Neuronal stem cell (in vitro differentiated cells): ENCODE results near the gene C3orf18. TPM values are rescaled to one million over a fixed set of nuclear protein-coding genes. Genes with fewer than 3 reads are reported as not detected.

ENCODE experiments used
- DNase-seq: peaks from one replicate; pipeline ENCODE4 v3.0.0-alpha.2; 2013; ENCODE audit warnings: low spot score
- H2AFZ ChIP-seq: one replicate; pipeline ENCODE4 v1.6.1; 2013; ENCODE audit warnings: mild to moderate bottlenecking, low read length, inconsistent platforms
- H2AK5ac ChIP-seq: 2 replicates; pipeline ENCODE4 v1.6.1; 2013; ENCODE audit warnings: low read depth, mild to moderate bottlenecking, inconsistent platforms, low read length, moderate library complexity, mixed read lengths
- H2BK120ac ChIP-seq: 2 replicates; pipeline ENCODE4 v1.6.1; 2013; ENCODE audit warnings: low read depth, mild to moderate bottlenecking, inconsistent platforms, low read length, moderate library complexity, mixed read lengths
- H2BK12ac ChIP-seq: one replicate; pipeline ENCODE4 v1.6.1; 2013; ENCODE audit warnings: low read length, inconsistent platforms
- H2BK15ac ChIP-seq: 2 replicates; pipeline ENCODE4 v1.6.1; 2013; ENCODE audit warnings: mild to moderate bottlenecking, low read length, inconsistent platforms, mixed read lengths
- H2BK5ac ChIP-seq: one replicate; pipeline ENCODE4 v1.6.1; 2013; ENCODE audit warnings: inconsistent platforms, mild to moderate bottlenecking, low read length, moderate library complexity
- H3K14ac ChIP-seq: one replicate; pipeline ENCODE4 v1.6.1; 2013; ENCODE audit warnings: low read length, inconsistent platforms
- H3K18ac ChIP-seq: 2 replicates; pipeline ENCODE4 v1.6.1; 2013; ENCODE audit warnings: low read length, inconsistent platforms
- H3K23ac ChIP-seq: 2 replicates; pipeline ENCODE4 v1.6.1; 2013; ENCODE audit warnings: low read depth, mild to moderate bottlenecking, mixed read lengths, low read length, inconsistent platforms; ENCODE audit not compliant: poor library complexity
- H3K27ac ChIP-seq: replicated peaks from 3 replicates; pipeline ENCODE4 v1.5.1; 2013; ENCODE audit warnings: low read length, inconsistent platforms
- H3K27me3 ChIP-seq, 3 experiments: 2 replicates each; pipeline ENCODE4 v1.6.1; 2013; ENCODE audit warnings: low read length in 3 of 3, mild to moderate bottlenecking in 2 of 3, inconsistent platforms in 1 of 3, low read depth in 1 of 3, mixed read lengths in 1 of 3, moderate library complexity in 1 of 3; ENCODE audit not compliant: control insufficient read depth in 3 of 3, insufficient read depth in 3 of 3
- H3K36me3 ChIP-seq, 2 donors: replicated peaks in 1 of 2; 2 replicates each; pipeline ENCODE4 v1.6.1; 2013; ENCODE audit warnings: low read length in 2 of 2; ENCODE audit not compliant: control insufficient read depth in 2 of 2, insufficient read depth in 2 of 2
- H3K4ac ChIP-seq: 2 replicates; pipeline ENCODE4 v1.6.1; 2013; ENCODE audit warnings: inconsistent platforms, mild to moderate bottlenecking, low read length, moderate library complexity
- H3K4me1 ChIP-seq, 2 donors: 1 replicate in 1 of 2; 2 replicates in 1 of 2; pipeline ENCODE4 v1.6.1; 2013; ENCODE audit warnings: low read length in 2 of 2, low read depth in 1 of 2; ENCODE audit not compliant: control insufficient read depth in 2 of 2, insufficient read depth in 1 of 2
- H3K4me2 ChIP-seq: one replicate; pipeline ENCODE4 v1.6.1; 2013; ENCODE audit warnings: mild to moderate bottlenecking, low read length, inconsistent platforms; ENCODE audit not compliant: insufficient read depth, poor library complexity, severe bottlenecking
- H3K4me3 ChIP-seq, 2 donors: 2 replicates each; pipeline ENCODE4 v1.5.1; 2013; ENCODE audit warnings: low read length in 2 of 2, mild to moderate bottlenecking in 2 of 2, inconsistent platforms in 1 of 2, moderate library complexity in 1 of 2
- H3K79me1 ChIP-seq: one replicate; pipeline ENCODE4 v1.6.1; 2013; ENCODE audit warnings: low read depth, mild to moderate bottlenecking, inconsistent platforms, low read length, moderate library complexity
- H3K9ac ChIP-seq: one replicate; pipeline ENCODE4 v1.6.1; 2013; ENCODE audit warnings: mild to moderate bottlenecking, low read depth, low read length, inconsistent platforms; ENCODE audit not compliant: poor library complexity
- H3K9me3 ChIP-seq, 2 donors: replicated peaks in 1 of 2; 2 replicates each; pipeline versions ENCODE3 to v1.6.1; 2013; ENCODE audit warnings: low read length in 2 of 2, mild to moderate bottlenecking in 2 of 2, inconsistent platforms in 1 of 2, low read depth in 1 of 2, mixed read lengths in 1 of 2, moderate library complexity in 1 of 2; ENCODE audit not compliant: control insufficient read depth in 2 of 2, insufficient read depth in 1 of 2
- H4K8ac ChIP-seq: one replicate; pipeline ENCODE4 v1.6.1; 2013; ENCODE audit warnings: low read depth, mild to moderate bottlenecking, inconsistent platforms, low read length, moderate library complexity
- H4K91ac ChIP-seq: one replicate; pipeline ENCODE4 v1.6.1; 2013; ENCODE audit warnings: low read length, low read depth, mild to moderate bottlenecking, inconsistent platforms; ENCODE audit not compliant: poor library complexity
- WGBS, 2 donors: extraction: QIAGEN DNeasy Blood & Tissue Kit; methylation state at CpG; one replicate each; pipeline ENCODE4 v1.1.7; 2013; ENCODE audit warnings: missing lambda C conversion rate in 2 of 2, mixed read lengths in 1 of 2; ENCODE audit not compliant: insufficient read length in 2 of 2, insufficient replicate concordance in 1 of 2; ENCODE audit errors: extremely low coverage in 2 of 2; 5-methylcytosine and 5-hydroxymethylcytosine counted together
- polyA plus RNA-seq, 2 experiments: library from polyadenylated mRNA; stranded (reverse); fragments of 200-250 nt; gene quantifications; one replicate each; pipeline ENCODE4 v1.2.3, GENCODE V29; 2013

C3orf18 gene
- polyA plus RNA-seq (2013, experiment 1 of 2), result 9.9 TPM
- polyA plus RNA-seq (2013, experiment 2 of 2), result 9.3 TPM

GRCh38 chr3:50567386-50568167 lies at the start of gene C3orf18:
Gene C3orf18 (minus strand): TSS chr3:50567747. CDS start chr3:50565699, 2,048 bp downstream.
- peak; percentile 87 for DNase-seq
- peak within 1 kb of the TSS; percentile 62 for H2BK15ac ChIP-seq
- peaks cover 0 to 55% (median 4%) of the 10 kb centered on the region in 3 experiments for H3K27me3 ChIP-seq
- peak within 1 kb of the TSS; percentile 79 to 96 for H3K4me3 ChIP-seq
- H3K36me3 ChIP-seq, result peaks cover 1 to 3% of the 10 kb centered on the region in 2 donors
- H2BK12ac ChIP-seq, result no peak within 1 kb of the TSS
- no peak within 1 kb of the TSS for H3K4ac ChIP-seq
- no peak within 1 kb of the TSS for H2BK120ac ChIP-seq
- peak within 1 kb of the TSS; percentile 67 for H2BK5ac ChIP-seq
- peak within 1 kb of the TSS; percentile 30 for H2AK5ac ChIP-seq
- H3K9ac ChIP-seq, result peak within 1 kb of the TSS; percentile 76
- WGBS, 2 donors, result no CpG with 5 or more reads among the region's 53 CpGs
- H2AFZ ChIP-seq, result peak within 1 kb of the TSS; percentile 100
- no peak within 1 kb of the TSS for H4K8ac ChIP-seq
- no peaks in the 10 kb centered on the region for H3K9me3 ChIP-seq
- H3K4me1 ChIP-seq, result peaks cover 5 to 9% of the 10 kb centered on the region in 2 donors
- H3K23ac ChIP-seq, result peak within 1 kb of the TSS; percentile 23
- no peak within 1 kb of the TSS for H3K27ac ChIP-seq
- no peak within 1 kb of the TSS for H4K91ac ChIP-seq
- peak within 1 kb of the TSS; percentile 80 for H3K4me2 ChIP-seq
- H3K79me1 ChIP-seq, result no peaks in the 10 kb centered on the region
- H3K14ac ChIP-seq, result no peak within 1 kb of the TSS
- peak within 1 kb of the TSS; percentile 91 for H3K18ac ChIP-seq

GRCh38 chr3:50616770-50617095 lies 49.2 kb upstream of the C3orf18 start:
- Histone ChIP-seq H3K27me3 (peaks cover 0 to 17% (median 0%) of the 10 kb centered on the region in 3 experiments), H3K23ac (no peak overlapping the region), H3K36me3 (no peaks in the 10 kb centered on the region), H3K4me3 (peak overlapping the region; percentile 61 to 78), H3K9ac (no peak overlapping the region), H2AK5ac (no peak overlapping the region), H3K4me2 (peak overlapping the region; percentile 90), H3K27ac (peak overlapping the region; percentile 49), H3K14ac (no peak overlapping the region), H3K9me3 (no peaks in the 10 kb centered on the region), H2AFZ (peak overlapping the region; percentile 85), H4K91ac (no peak overlapping the region), H2BK12ac (no peak overlapping the region), H2BK15ac (no peak overlapping the region), H3K4ac (no peak overlapping the region), H4K8ac (no peak overlapping the region), H3K4me1 (peaks cover 13 to 15% of the 10 kb centered on the region in 2 donors), H2BK120ac (no peak overlapping the region), H2BK5ac (no peak overlapping the region), H3K79me1 (peaks cover 3% of the 10 kb centered on the region), H3K18ac (peak overlapping the region; percentile 64)
- peak; percentile 95 for DNase-seq
- no CpG with 5 or more reads among the region's 22 CpGs for WGBS, 2 donors

- Histone ChIP-seq H2BK15ac (no peak overlapping the region), H3K4me1 (peaks cover 14 to 15% of the 10 kb centered on the region in 2 donors), H3K4me3 (peak overlapping the region; percentile 41 to 78), H3K79me1 (peaks cover 3% of the 10 kb centered on the region), H2BK120ac (no peak overlapping the region), H3K4ac (no peak overlapping the region), H3K23ac (no peak overlapping the region), H2AK5ac (no peak overlapping the region), H3K36me3 (no peaks in the 10 kb centered on the region), H3K27me3 (peaks cover 0 to 17% (median 0%) of the 10 kb centered on the region in 3 experiments), H2BK5ac (no peak overlapping the region), H4K8ac (no peak overlapping the region), H3K18ac (peak overlapping the region; percentile 64), H4K91ac (no peak overlapping the region), H3K27ac (peak overlapping the region; percentile 49), H2AFZ (peak overlapping the region; percentile 85), H3K4me2 (peak overlapping the region; percentile 90), H3K14ac (no peak overlapping the region), H3K9me3 (no peaks in the 10 kb centered on the region), H2BK12ac (no peak overlapping the region), H3K9ac (no peak overlapping the region)
- no CpG with 5 or more reads among the region's 24 CpGs for WGBS, 2 donors
- DNase-seq, result peak; percentile 85
Observed at GRCh38 chr3:50616003-50616769, 48.6 kb upstream of the C3orf18 start.

- WGBS, 2 donors, result no CpG with 5 or more reads among the region's 1 CpG
- no peak overlapping the region for H2BK5ac ChIP-seq
- no peaks in the 10 kb centered on the region for H3K9me3 ChIP-seq
Observed at GRCh38 chr3:50615190-50615589, 47.6 kb upstream of the C3orf18 start.

More at GRCh38 chr3:50615190-50615589, 47.6 kb upstream of the C3orf18 start:
- no peak for DNase-seq
- H3K4me1 ChIP-seq, result peaks cover 22 to 24% of the 10 kb centered on the region in 2 donors
- H3K9ac ChIP-seq, result no peak overlapping the region
- H2BK120ac ChIP-seq, result no peak overlapping the region
- H3K27me3 ChIP-seq, result peaks cover 0 to 23% (median 0%) of the 10 kb centered on the region in 3 experiments
- peaks cover 3% of the 10 kb centered on the region for H3K79me1 ChIP-seq
- H3K36me3 ChIP-seq, result no peaks in the 10 kb centered on the region
- H3K4ac ChIP-seq, result no peak overlapping the region
- H3K4me3 ChIP-seq, result no peak overlapping the region
- H3K4me2 ChIP-seq, result no peak overlapping the region
- no peak overlapping the region for H2AFZ ChIP-seq
- H3K18ac ChIP-seq, result no peak overlapping the region
- H2BK15ac ChIP-seq, result no peak overlapping the region
- peak overlapping the region; percentile 22 for H2AK5ac ChIP-seq
- no peak overlapping the region for H4K8ac ChIP-seq
- no peak overlapping the region for H3K14ac ChIP-seq
- H4K91ac ChIP-seq, result no peak overlapping the region
- H3K27ac ChIP-seq, result no peak overlapping the region
- H2BK12ac ChIP-seq, result no peak overlapping the region
- H3K23ac ChIP-seq, result no peak overlapping the region
